ENCODE data around the gene TANGO6. TPM values are rescaled to one million over a fixed set of nuclear protein-coding genes. Genes with fewer than 3 reads are reported as not detected.

The TANGO6 gene
- total and polyA plus RNA-seq, 10 of the 15 experiments (the other 5 are each of a cell fraction or from before 2014, with no cell fraction given): 1.1 to 20.6 (median 11.0) TPM

GRCh38 chr16:69083306-69083941, 240.1 kb downstream of the TANGO6 start:
- H3K27me3 ChIP-seq (replicated peaks in 1 of 2; ENCODE audit: control insufficient read depth in 2 of 2, insufficient read depth in 2 of 2, low read length in 1 of 2): no peaks in the 10 kb centered on the region
- 0 out of 3 replicates have a peak, but pooled peaks have one; percentile 37 for ATAC-seq
- H3K79me2 ChIP-seq (ENCODE audit: control insufficient read depth, insufficient read depth, low read length): no peaks in the 10 kb centered on the region
- no TSS peak for BruUV-seq (replicated peaks)
- CTCF ChIA-PET: no interaction called here
- no peaks in the 10 kb centered on the region for H3K4me1 ChIP-seq (ENCODE audit: control insufficient read depth, insufficient read depth, low read length)
- no peaks in the 10 kb centered on the region; a peak in 1 of 4 replicates for H3K36me3 ChIP-seq (ENCODE audit: control insufficient read depth in 2 of 2, insufficient read depth in 2 of 2, low read length in 1 of 2)
- no peaks in the 10 kb centered on the region for H4K20me1 ChIP-seq (ENCODE audit: control insufficient read depth, insufficient read depth)
- FAIRE-seq: no peak
- no peaks in the 10 kb centered on the region for H3K9me3 ChIP-seq (replicated peaks; ENCODE audit: control insufficient read depth, insufficient read depth, low read length)
- no peak for TF ChIP-seq POLR2AphosphoS2 (IDR thresholded peaks at IDR 0.05; ENCODE audit: low read depth, low read length)
- no peak for TF ChIP-seq SIN3A (IDR thresholded peaks at IDR 0.05; ENCODE audit: low read depth, low read length)
- TF ChIP-seq RAD21 (IDR thresholded peaks at IDR 0.05; ENCODE audit: insufficient read depth, low read depth, low read length): 0 out of 2 replicates have a peak, but pooled peaks have one; percentile 4
- TF ChIP-seq BHLHE40 (IDR thresholded peaks at IDR 0.05; ENCODE audit: borderline replicate concordance in 1 of 2, low read depth in 2 of 2, low read length in 1 of 2): no peak
- TF ChIP-seq, protein P1, sequence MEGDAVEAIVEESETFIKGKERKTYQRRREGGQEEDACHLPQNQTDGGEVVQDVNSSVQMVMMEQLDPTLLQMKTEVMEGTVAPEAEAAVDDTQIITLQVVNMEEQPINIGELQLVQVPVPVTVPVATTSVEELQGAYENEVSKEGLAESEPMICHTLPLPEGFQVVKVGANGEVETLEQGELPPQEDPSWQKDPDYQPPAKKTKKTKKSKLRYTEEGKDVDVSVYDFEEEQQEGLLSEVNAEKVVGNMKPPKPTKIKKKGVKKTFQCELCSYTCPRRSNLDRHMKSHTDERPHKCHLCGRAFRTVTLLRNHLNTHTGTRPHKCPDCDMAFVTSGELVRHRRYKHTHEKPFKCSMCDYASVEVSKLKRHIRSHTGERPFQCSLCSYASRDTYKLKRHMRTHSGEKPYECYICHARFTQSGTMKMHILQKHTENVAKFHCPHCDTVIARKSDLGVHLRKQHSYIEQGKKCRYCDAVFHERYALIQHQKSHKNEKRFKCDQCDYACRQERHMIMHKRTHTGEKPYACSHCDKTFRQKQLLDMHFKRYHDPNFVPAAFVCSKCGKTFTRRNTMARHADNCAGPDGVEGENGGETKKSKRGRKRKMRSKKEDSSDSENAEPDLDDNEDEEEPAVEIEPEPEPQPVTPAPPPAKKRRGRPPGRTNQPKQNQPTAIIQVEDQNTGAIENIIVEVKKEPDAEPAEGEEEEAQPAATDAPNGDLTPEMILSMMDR (IDR thresholded peaks at IDR 0.05 in 2 of 3, conservative IDR thresholded peaks at IDR 0.05 in 1 of 3; ENCODE audit: control insufficient read depth in 2 of 3, extremely low read depth in 1 of 3, insufficient read depth in 1 of 3, low read depth in 3 of 3, low read length in 3 of 3): peak; percentile 8 to 34 (median 9); a peak in 2 of 6 replicates
- no peak for TF ChIP-seq MYB (IDR thresholded peaks at IDR 0.05; ENCODE audit: borderline replicate concordance, low read depth, low read length)
- no peak overlapping the region for H2AFZ ChIP-seq (ENCODE audit: control insufficient read depth, low read depth, low read length)
- in situ Hi-C loops (cut with MboI) (no loop called here), intact Hi-C loops (cut with micrococcal nuclease; ENCODE audit: unreplicated experiment) (no loop called here)
- no peak overlapping the region for H3K9ac ChIP-seq (ENCODE audit: control insufficient read depth, insufficient read depth, low read length)
- H3K4me2 ChIP-seq (ENCODE audit: control insufficient read depth, insufficient read depth): no peak overlapping the region
- no peak for DNase-seq (ENCODE audit: low read depth, low spot score)
- no peak overlapping the region for H3K27ac ChIP-seq (ENCODE audit: control insufficient read depth, insufficient read depth)
- RAD21 ChIA-PET (ENCODE audit: unreplicated experiment): no interaction called here
- POLR2A ChIA-PET: no interaction called here
- WGBS (ENCODE audit: insufficient coverage, insufficient replicate concordance, low lambda C conversion rate, missing lambda C conversion rate): 98% methylated on average over 16 of the region's 16 CpGs
- no peak overlapping the region for H3K4me3 ChIP-seq
- SMC1A ChIA-PET (ENCODE audit: uncharacterized antibody, unreplicated experiment): interaction anchor here (1.3 kb wide), 1 partner anchor 202 kb away, joined by 3 read pairs; no protein-coding TSS in a partner anchor
